ENCODE data around the gene OR10J4.
"Not testable (repeated sequence)": the region's sequence is repeated elsewhere in the genome, so short reads cannot be mapped to it uniquely, and the experiment has no call there.

OR10J4 gene

GRCh38 chr1:159436469-159436868 lies 4.5 kb downstream of the OR10J4 start:
- TF ChIP-seq CTCF (IDR thresholded peaks at IDR 0.05; ENCODE audit: low read depth, low read length, missing control alignments): no peak
- no peak for DNase-seq (ENCODE audit: low read depth)
- H3K4me3 ChIP-seq (ENCODE audit: low read depth, low read length): no peak overlapping the region

GRCh38 chr1:159439422-159439821 lies 7.4 kb downstream of the OR10J4 start, which contains the start of gene OR10J1:
TSS of gene OR10J1 (plus strand) at chr1:159439722. CDS start at chr1:159439792, 70 bp downstream.
- TF ChIP-seq CTCF (IDR thresholded peaks at IDR 0.05; ENCODE audit: low read depth, low read length, missing control alignments): no peak
- no peak for DNase-seq (ENCODE audit: low read depth)
- H3K4me3 ChIP-seq (ENCODE audit: low read depth, low read length): no peak within 1 kb of the TSS

- TF ChIP-seq CTCF (IDR thresholded peaks at IDR 0.05; ENCODE audit: low read depth, low read length, missing control alignments): no peak
- DNase-seq (ENCODE audit: low read depth): no peak
- no peak overlapping the region for H3K4me3 ChIP-seq (ENCODE audit: low read depth, low read length)
Observed at GRCh38 chr1:159441360-159441759, 9.4 kb downstream of the OR10J4 start.

- H3K4me3 ChIP-seq (ENCODE audit: low read depth, low read length): no peak overlapping the region
- no peak for DNase-seq (ENCODE audit: low read depth)
- TF ChIP-seq CTCF (IDR thresholded peaks at IDR 0.05; ENCODE audit: low read depth, low read length, missing control alignments): no peak
Observed at GRCh38 chr1:159442428-159442827, 10.4 kb downstream of the OR10J4 start.

GRCh38 chr1:159443066-159443750 lies 11.2 kb downstream of the OR10J4 start:
- DNase-seq (ENCODE audit: low read depth): no peak
- no peak for TF ChIP-seq CTCF (IDR thresholded peaks at IDR 0.05; ENCODE audit: low read depth, low read length, missing control alignments)
- H3K4me3 ChIP-seq (ENCODE audit: low read depth, low read length): no peak overlapping the region

- no peak for DNase-seq (ENCODE audit: low read depth)
- no peak overlapping the region for H3K4me3 ChIP-seq (ENCODE audit: low read depth, low read length)
- TF ChIP-seq CTCF (IDR thresholded peaks at IDR 0.05; ENCODE audit: low read depth, low read length, missing control alignments): no peak
Observed at GRCh38 chr1:159444511-159444910, 12.5 kb downstream of the OR10J4 start.

- no peak for TF ChIP-seq CTCF (IDR thresholded peaks at IDR 0.05; ENCODE audit: low read depth, low read length, missing control alignments)
- DNase-seq (ENCODE audit: low read depth): no peak
- H3K4me3 ChIP-seq (ENCODE audit: low read depth, low read length): no peak overlapping the region
Observed at GRCh38 chr1:159448181-159448580, 16.2 kb downstream of the OR10J4 start.

GRCh38 chr1:159449605-159450004 lies 17.6 kb downstream of the OR10J4 start:
- not testable (repeated sequence) for H3K4me3 ChIP-seq (ENCODE audit: low read depth, low read length); DNase-seq (ENCODE audit: low read depth)
